Astrocyte (in vitro differentiated cells and primary cell): ENCODE data around the gene DCT.

Experiments used
- CTCF ChIP-seq: IDR thresholded peaks from 2 replicates; pipeline ENCODE4 v1.5.1; 2011; ENCODE audit warnings: low read depth, mild to moderate bottlenecking, inconsistent platforms, low read length, moderate library complexity; ENCODE audit not compliant: insufficient read depth
- EZH2 ChIP-seq: IDR thresholded peaks from 2 replicates; pipeline ENCODE4 v1.6.1; 2012; ENCODE audit warnings: mild to moderate bottlenecking, low read length, inconsistent platforms; ENCODE audit not compliant: insufficient read depth

GRCh38 chr13:94387047-94387446, 92.4 kb downstream of the DCT start:
- TF ChIP-seq EZH2 (no peak), CTCF (no peak)
